Measurements from ENCODE around the gene IL4I1.

- TF ChIP-seq RAD21 (IDR thresholded peaks at IDR 0.05; ENCODE audit: low read depth) (no peak), CEBPB (IDR thresholded peaks at IDR 0.05) (no peak), YY1 (IDR thresholded peaks at IDR 0.05; ENCODE audit: low read depth) (no peak), EP300 (IDR thresholded peaks at IDR 0.05; ENCODE audit: borderline replicate concordance) (no peak), REST (IDR thresholded peaks at IDR 0.05; ENCODE audit: low read depth) (no peak)
Observed at GRCh38 chr19:49933643-49934042, 37.0 kb upstream of the IL4I1 start.

Data from Ishikawa (cell line).